Uterus (tissue), 2 donors: ENCODE results near the gene ALOXE3.

Source experiments
- POLR2A ChIP-seq, 2 donors: fragments of 450-650 bp; IDR thresholded peaks; one replicate each; pipeline ENCODE4 v1.6.1; 2016; ENCODE audit warnings: antibody characterized with exemption in 2 of 2, mild to moderate bottlenecking in 1 of 2, moderate library complexity in 1 of 2
- TF ChIP-seq, protein P1 (sequence below), 4 experiments: fragments of 200-600 bp in 2 of 4; fragments of 450-650 bp in 2 of 4; sonication (generic) in 2 of 4; IDR thresholded peaks; one replicate each; pipeline ENCODE4 v1.5.1; 2016 to 2019; ENCODE audit warnings: antibody characterized with exemption in 4 of 4, mild to moderate bottlenecking in 2 of 4, moderate library complexity in 1 of 4

DNA sequence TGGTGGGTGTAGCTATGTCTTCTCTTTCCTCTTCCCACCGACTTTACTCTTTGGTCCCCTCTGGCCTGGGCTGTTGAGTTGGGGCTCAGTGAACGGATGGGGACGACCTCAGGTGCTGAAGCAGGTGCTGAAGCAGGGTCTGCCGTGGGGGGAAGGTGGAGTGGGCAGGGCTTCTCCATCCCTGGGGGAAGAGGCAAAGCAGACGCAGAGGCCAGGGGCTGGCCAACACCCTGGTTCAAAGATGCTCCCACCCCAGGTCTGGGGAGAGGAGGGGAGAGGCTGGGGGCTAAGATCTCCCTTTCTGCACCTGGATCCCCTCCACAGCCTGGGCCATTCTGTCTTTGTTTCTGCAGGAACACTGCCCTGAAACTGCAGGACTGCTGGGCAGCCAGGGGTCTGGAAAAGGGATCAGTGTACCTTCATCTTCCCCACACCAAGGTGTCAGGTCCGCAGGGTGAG is 53.7 kb downstream of the ALOXE3 start:
- TF ChIP-seq POLR2A (IDR thresholded peaks at IDR 0.05): no peak
- TF ChIP-seq, protein P1, sequence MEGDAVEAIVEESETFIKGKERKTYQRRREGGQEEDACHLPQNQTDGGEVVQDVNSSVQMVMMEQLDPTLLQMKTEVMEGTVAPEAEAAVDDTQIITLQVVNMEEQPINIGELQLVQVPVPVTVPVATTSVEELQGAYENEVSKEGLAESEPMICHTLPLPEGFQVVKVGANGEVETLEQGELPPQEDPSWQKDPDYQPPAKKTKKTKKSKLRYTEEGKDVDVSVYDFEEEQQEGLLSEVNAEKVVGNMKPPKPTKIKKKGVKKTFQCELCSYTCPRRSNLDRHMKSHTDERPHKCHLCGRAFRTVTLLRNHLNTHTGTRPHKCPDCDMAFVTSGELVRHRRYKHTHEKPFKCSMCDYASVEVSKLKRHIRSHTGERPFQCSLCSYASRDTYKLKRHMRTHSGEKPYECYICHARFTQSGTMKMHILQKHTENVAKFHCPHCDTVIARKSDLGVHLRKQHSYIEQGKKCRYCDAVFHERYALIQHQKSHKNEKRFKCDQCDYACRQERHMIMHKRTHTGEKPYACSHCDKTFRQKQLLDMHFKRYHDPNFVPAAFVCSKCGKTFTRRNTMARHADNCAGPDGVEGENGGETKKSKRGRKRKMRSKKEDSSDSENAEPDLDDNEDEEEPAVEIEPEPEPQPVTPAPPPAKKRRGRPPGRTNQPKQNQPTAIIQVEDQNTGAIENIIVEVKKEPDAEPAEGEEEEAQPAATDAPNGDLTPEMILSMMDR (IDR thresholded peaks at IDR 0.05): no peak
